Mesendoderm (in vitro differentiated cells): ENCODE measurements around the gene PSMA1.
A peak's percentile ranks its signal among the peaks of the same experiment; 100 is the strongest.

Source experiments
- DNase-seq: peaks from one replicate; pipeline ENCODE4 v3.0.0; 2013
- H2AK5ac ChIP-seq: 2 replicates; pipeline ENCODE4 v1.6.1; 2013; ENCODE audit warnings: low read length, inconsistent platforms
- H2BK120ac ChIP-seq: 2 replicates; pipeline ENCODE4 v1.6.1; 2013; ENCODE audit warnings: low read depth, mild to moderate bottlenecking, low read length, moderate library complexity, mixed read lengths
- H2BK15ac ChIP-seq: replicated peaks from 2 replicates; pipeline ENCODE4 v1.6.1; 2013; ENCODE audit warnings: low read depth, mild to moderate bottlenecking, moderate library complexity
- H2BK5ac ChIP-seq: 2 replicates; pipeline ENCODE4 v1.6.1; 2013; ENCODE audit warnings: low read length, inconsistent platforms
- H3K18ac ChIP-seq: 2 replicates; pipeline ENCODE4 v1.6.1; 2013; ENCODE audit warnings: mild to moderate bottlenecking, low read length, mixed read lengths
- H3K23ac ChIP-seq: one replicate; pipeline ENCODE4 v1.6.1; 2013; ENCODE audit warnings: low read length
- H3K27ac ChIP-seq: 2 replicates; pipeline ENCODE4 v1.5.1; 2013; ENCODE audit warnings: low read depth, mild to moderate bottlenecking, inconsistent platforms, low read length, moderate library complexity
- H3K27me3 ChIP-seq: 2 replicates; pipeline ENCODE4 v1.6.1; 2013; ENCODE audit warnings: low read length, control low read depth, mild to moderate bottlenecking, inconsistent platforms; ENCODE audit not compliant: insufficient read depth, poor library complexity
- H3K36me3 ChIP-seq: 2 replicates; pipeline ENCODE4 v1.6.1; 2013; ENCODE audit warnings: low read length, inconsistent platforms; ENCODE audit not compliant: control insufficient read depth, insufficient read depth
- H3K4ac ChIP-seq: one replicate; pipeline ENCODE4 v1.6.1; 2013; ENCODE audit warnings: low read depth, mild to moderate bottlenecking, low read length, moderate library complexity
- H3K4me1 ChIP-seq: 2 replicates; pipeline ENCODE4 v1.6.1; 2013; ENCODE audit warnings: low read depth, low read length, inconsistent platforms; ENCODE audit not compliant: control insufficient read depth
- H3K4me2 ChIP-seq: 2 replicates; pipeline ENCODE4 v1.6.1; 2013; ENCODE audit warnings: low read length
- H3K4me3 ChIP-seq: 2 replicates; pipeline ENCODE4 v1.5.1; 2013; ENCODE audit warnings: mild to moderate bottlenecking, low read length
- H3K56ac ChIP-seq: one replicate; pipeline ENCODE4 v1.6.1; 2013; ENCODE audit warnings: low read length
- H3K79me1 ChIP-seq: 2 replicates; pipeline ENCODE4 v1.6.1; 2013; ENCODE audit warnings: low read length, inconsistent platforms
- H3K79me2 ChIP-seq: 2 replicates; pipeline ENCODE4 v1.6.1; 2013; ENCODE audit warnings: mild to moderate bottlenecking, low read length; ENCODE audit not compliant: control insufficient read depth, insufficient read depth
- H3K9ac ChIP-seq: 2 replicates; pipeline ENCODE4 v1.6.1; 2013; ENCODE audit warnings: low read length, inconsistent platforms
- H4K5ac ChIP-seq: one replicate; pipeline ENCODE4 v1.6.1; 2013; ENCODE audit warnings: low read length
- H4K8ac ChIP-seq: one replicate; pipeline ENCODE4 v1.6.1; 2013; ENCODE audit warnings: low read depth, mild to moderate bottlenecking, control low read depth, low read length, moderate library complexity
- WGBS: extraction: QIAGEN DNeasy Blood & Tissue Kit; methylation state at CpG from one replicate; pipeline ENCODE4 v1.1.7; 2013; ENCODE audit warnings: low lambda C conversion rate, missing lambda C conversion rate; ENCODE audit not compliant: insufficient coverage; ENCODE audit errors: extremely low coverage; 5-methylcytosine and 5-hydroxymethylcytosine counted together

Gene PSMA1

DNA sequence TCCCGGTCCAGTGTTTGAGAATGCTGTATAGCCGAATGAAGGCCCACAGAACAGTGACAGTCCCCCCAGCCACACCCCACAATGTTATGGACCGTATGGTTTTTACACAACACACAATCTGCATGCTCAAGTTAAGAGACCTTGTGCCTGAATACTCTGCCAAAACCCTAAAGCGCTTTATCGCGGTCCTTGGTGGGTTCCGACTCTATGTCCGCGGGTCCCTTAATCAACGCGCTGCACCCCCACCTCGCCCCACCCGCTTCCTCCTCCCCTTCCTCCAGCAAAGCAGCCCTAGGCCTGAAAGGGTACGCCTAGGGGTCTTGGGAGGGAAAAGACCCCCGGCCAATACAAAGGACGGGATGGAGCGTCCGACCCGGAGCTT is 21.0 kb downstream of the PSMA1 start:
- Histone ChIP-seq H3K79me2 (peaks cover 6% of the 10 kb centered on the region), H3K36me3 (no peaks in the 10 kb centered on the region), H3K18ac (peak overlapping the region; percentile 94), H3K27ac (no peak overlapping the region), H3K79me1 (peaks cover 2% of the 10 kb centered on the region), H2AK5ac (no peak overlapping the region), H3K4ac (peak overlapping the region; percentile 60), H4K8ac (no peak overlapping the region), H3K9ac (peak overlapping the region; percentile 98), H3K4me3 (peak overlapping the region; percentile 97), H3K4me1 (no peaks in the 10 kb centered on the region), H4K5ac (no peak overlapping the region), H3K23ac (no peak overlapping the region), H2BK15ac (no peak overlapping the region), H2BK5ac (no peak overlapping the region), H3K56ac (peak overlapping the region; percentile 99), H3K4me2 (peak overlapping the region; percentile 52), H2BK120ac (peak overlapping the region; percentile 8), H3K27me3 (no peaks in the 10 kb centered on the region)
- no peak for DNase-seq
- WGBS: no CpG with 5 or more reads among the region's 19 CpGs

DNA sequence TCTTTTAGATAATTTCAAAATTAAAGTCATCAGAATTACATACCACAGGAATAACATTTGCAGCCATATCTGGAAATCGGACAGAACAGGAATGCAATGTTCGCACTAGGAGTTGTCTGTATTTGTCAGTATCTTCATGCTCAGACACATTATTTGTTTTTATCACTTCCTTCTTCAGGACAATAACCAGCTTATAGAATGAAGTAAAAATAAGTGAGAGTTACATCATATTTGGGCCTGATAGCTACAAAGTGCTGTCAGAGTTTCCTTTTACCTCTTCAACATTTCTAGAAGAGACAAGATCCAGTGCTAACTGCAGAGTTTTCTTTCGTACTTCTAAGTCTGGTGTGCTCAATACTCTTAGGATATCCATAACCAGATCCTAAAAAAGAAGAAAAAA is 39.5 kb downstream of the PSMA1 start:
- Histone ChIP-seq H4K8ac (no peak overlapping the region), H3K4me1 (no peaks in the 10 kb centered on the region), H3K27me3 (no peaks in the 10 kb centered on the region), H3K9ac (no peak overlapping the region), H4K5ac (no peak overlapping the region), H3K18ac (no peak overlapping the region), H2BK5ac (no peak overlapping the region), H3K79me1 (no peaks in the 10 kb centered on the region), H3K4ac (no peak overlapping the region), H2AK5ac (no peak overlapping the region), H3K23ac (no peak overlapping the region), H3K79me2 (no peaks in the 10 kb centered on the region), H3K36me3 (peaks cover 3% of the 10 kb centered on the region), H2BK15ac (no peak overlapping the region), H3K4me2 (no peak overlapping the region), H3K4me3 (no peak overlapping the region), H3K27ac (no peak overlapping the region), H3K56ac (no peak overlapping the region), H2BK120ac (no peak overlapping the region)
- WGBS: no CpG with 5 or more reads among the region's 3 CpGs
- DNase-seq: no peak

DNA sequence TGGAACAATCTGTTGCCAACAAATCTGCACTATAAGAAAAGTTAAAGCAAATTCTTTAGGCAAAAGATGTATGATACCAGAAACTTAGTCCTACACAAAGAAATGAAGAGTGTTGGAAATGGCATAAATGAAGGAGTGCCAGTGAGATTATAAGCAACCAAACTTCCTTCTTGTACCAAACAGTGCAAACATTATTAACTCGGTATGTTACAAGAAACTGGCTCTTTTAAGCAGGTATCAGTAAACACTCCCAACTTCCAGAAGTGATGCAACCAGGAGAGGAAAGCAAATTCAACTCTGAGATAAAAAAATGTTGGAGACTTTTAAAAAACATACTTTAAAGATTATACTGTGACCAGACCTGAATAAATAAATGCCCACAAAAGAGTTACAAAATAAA is 49.1 kb downstream of the PSMA1 start:
- no peak overlapping the region for H3K56ac ChIP-seq
- H2BK5ac ChIP-seq: no peak overlapping the region
- H3K79me1 ChIP-seq: no peaks in the 10 kb centered on the region
- no peak for DNase-seq
- no CpG with 5 or more reads among the region's 1 CpG for WGBS
- no peak overlapping the region for H3K9ac ChIP-seq
- H3K4me2 ChIP-seq: no peak overlapping the region
- no peak overlapping the region for H3K18ac ChIP-seq
- no peak overlapping the region for H2AK5ac ChIP-seq
- H3K4ac ChIP-seq: no peak overlapping the region
- no peak overlapping the region for H4K8ac ChIP-seq
- no peak overlapping the region for H2BK15ac ChIP-seq
- no peaks in the 10 kb centered on the region for H3K79me2 ChIP-seq
- H2BK120ac ChIP-seq: no peak overlapping the region
- H4K5ac ChIP-seq: no peak overlapping the region
- no peak overlapping the region for H3K4me3 ChIP-seq
- no peak overlapping the region for H3K27ac ChIP-seq
- no peaks in the 10 kb centered on the region for H3K4me1 ChIP-seq
- no peak overlapping the region for H3K23ac ChIP-seq
- H3K27me3 ChIP-seq: no peaks in the 10 kb centered on the region
- H3K36me3 ChIP-seq: peaks cover 8% of the 10 kb centered on the region

DNA sequence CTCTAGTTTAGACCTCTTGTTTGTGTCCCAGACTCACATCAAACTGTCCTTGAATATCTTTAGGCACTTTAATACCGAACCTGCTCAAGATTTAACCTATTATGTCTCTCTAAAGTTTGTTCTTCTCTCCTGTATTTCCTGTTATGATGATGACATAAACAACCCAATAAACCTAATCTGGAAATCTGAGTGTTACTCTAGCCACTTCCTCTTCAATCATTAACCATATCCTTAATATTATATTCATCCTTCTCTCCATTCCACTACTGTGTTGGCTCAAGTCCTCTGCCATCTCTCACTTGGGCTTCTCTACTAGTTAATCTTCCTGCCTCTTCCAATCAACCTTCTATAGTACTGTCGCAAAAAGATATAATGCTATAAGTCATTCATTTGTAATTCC is 56.6 kb downstream of the PSMA1 start:
- Histone ChIP-seq H3K18ac (no peak overlapping the region), H3K4me1 (no peaks in the 10 kb centered on the region)
- DNase-seq: no peak

DNA sequence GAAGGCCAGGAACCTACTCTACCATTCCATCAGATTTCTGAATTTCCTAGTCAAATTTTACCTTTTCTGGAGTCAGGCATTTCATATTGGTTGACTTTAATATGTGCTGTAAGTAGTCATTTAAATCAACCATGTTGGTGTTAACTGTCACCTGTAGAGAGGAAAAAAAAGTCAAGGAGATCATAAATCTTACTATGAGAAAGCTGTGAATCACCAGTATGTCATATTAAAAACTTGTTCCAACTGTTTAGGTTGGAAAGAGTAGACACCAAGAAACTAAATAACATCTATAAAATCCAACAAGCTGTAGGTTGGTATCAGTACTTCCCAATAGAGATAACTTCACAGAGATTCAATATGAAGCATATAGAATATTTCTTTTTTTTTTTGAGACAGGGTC is 60.0 kb downstream of the PSMA1 start:
- Histone ChIP-seq H3K23ac (no peak overlapping the region), H3K9ac (no peak overlapping the region), H2BK120ac (no peak overlapping the region), H3K4me1 (no peaks in the 10 kb centered on the region), H3K36me3 (no peaks in the 10 kb centered on the region), H2BK5ac (no peak overlapping the region), H3K4ac (no peak overlapping the region), H3K56ac (no peak overlapping the region), H3K27ac (no peak overlapping the region), H2BK15ac (no peak overlapping the region), H3K4me2 (no peak overlapping the region), H2AK5ac (no peak overlapping the region), H3K4me3 (no peak overlapping the region), H4K8ac (no peak overlapping the region), H3K18ac (no peak overlapping the region), H3K79me2 (no peaks in the 10 kb centered on the region), H4K5ac (no peak overlapping the region), H3K79me1 (no peaks in the 10 kb centered on the region), H3K27me3 (no peaks in the 10 kb centered on the region)
- no peak for DNase-seq

More for the DNA sequence above, 56.6 kb downstream of the PSMA1 start:
- no CpG with 5 or more reads among the region's 2 CpGs for WGBS
- Histone ChIP-seq H3K56ac (no peak overlapping the region), H3K79me2 (no peaks in the 10 kb centered on the region), H2BK120ac (no peak overlapping the region), H3K79me1 (no peaks in the 10 kb centered on the region), H3K4me2 (no peak overlapping the region), H2AK5ac (no peak overlapping the region), H2BK5ac (no peak overlapping the region), H3K4me3 (no peak overlapping the region), H3K27ac (no peak overlapping the region), H3K9ac (no peak overlapping the region), H3K4ac (no peak overlapping the region), H3K36me3 (peaks cover 3% of the 10 kb centered on the region), H3K23ac (no peak overlapping the region), H2BK15ac (no peak overlapping the region), H4K5ac (no peak overlapping the region), H3K27me3 (no peaks in the 10 kb centered on the region), H4K8ac (no peak overlapping the region)

DNA sequence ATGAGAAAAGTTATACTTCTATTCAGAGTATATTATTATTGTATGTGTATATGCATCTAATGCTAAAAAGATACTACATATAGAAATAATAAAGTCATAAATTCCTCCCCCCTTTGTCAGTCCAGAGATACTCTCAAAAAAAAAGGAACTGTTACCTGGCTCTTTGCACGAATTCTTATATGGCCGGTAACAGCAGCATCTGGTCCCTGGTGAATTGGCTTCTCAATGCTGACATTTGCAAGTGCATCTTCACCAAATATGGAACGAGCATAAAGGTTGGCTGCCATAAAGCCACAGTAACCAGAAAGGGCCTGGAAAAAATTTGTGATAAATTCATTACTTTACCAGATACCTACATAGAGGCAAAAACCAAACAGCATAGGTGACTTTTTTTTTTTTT is 61.8 kb downstream of the PSMA1 start:
- no peak overlapping the region for H3K27ac ChIP-seq
- H2BK15ac ChIP-seq: no peak overlapping the region
- H3K79me2 ChIP-seq: no peaks in the 10 kb centered on the region
- no peak overlapping the region for H3K18ac ChIP-seq
- H2BK120ac ChIP-seq: no peak overlapping the region
- no peak overlapping the region for H3K9ac ChIP-seq
- H3K4me1 ChIP-seq: no peaks in the 10 kb centered on the region
- H2AK5ac ChIP-seq: no peak overlapping the region
- no peak overlapping the region for H3K4ac ChIP-seq
- no peak overlapping the region for H4K8ac ChIP-seq
- H3K56ac ChIP-seq: no peak overlapping the region
- H3K27me3 ChIP-seq: no peaks in the 10 kb centered on the region
- no peak overlapping the region for H3K4me2 ChIP-seq
- DNase-seq: no peak
- WGBS: no CpG with 5 or more reads among the region's 3 CpGs
- H3K79me1 ChIP-seq: no peaks in the 10 kb centered on the region
- no peak overlapping the region for H3K4me3 ChIP-seq
- H3K36me3 ChIP-seq: no peaks in the 10 kb centered on the region
- H4K5ac ChIP-seq: no peak overlapping the region
- no peak overlapping the region for H2BK5ac ChIP-seq
- H3K23ac ChIP-seq: no peak overlapping the region
